GM12801 (cell line): Measurements from ENCODE around the gene LRRC4.

ENCODE experiments used
- TF ChIP-seq, protein P1 (sequence below): IDR thresholded peaks from one replicate; pipeline ENCODE4 v1.5.1; 2011; ENCODE audit warnings: control low read depth; ENCODE audit not compliant: insufficient read length; ENCODE audit errors: extremely low read depth

Gene LRRC4

GRCh38 chr7:128010391-128011127 lies 20.7 kb downstream of the LRRC4 start:
- TF ChIP-seq, protein P1, sequence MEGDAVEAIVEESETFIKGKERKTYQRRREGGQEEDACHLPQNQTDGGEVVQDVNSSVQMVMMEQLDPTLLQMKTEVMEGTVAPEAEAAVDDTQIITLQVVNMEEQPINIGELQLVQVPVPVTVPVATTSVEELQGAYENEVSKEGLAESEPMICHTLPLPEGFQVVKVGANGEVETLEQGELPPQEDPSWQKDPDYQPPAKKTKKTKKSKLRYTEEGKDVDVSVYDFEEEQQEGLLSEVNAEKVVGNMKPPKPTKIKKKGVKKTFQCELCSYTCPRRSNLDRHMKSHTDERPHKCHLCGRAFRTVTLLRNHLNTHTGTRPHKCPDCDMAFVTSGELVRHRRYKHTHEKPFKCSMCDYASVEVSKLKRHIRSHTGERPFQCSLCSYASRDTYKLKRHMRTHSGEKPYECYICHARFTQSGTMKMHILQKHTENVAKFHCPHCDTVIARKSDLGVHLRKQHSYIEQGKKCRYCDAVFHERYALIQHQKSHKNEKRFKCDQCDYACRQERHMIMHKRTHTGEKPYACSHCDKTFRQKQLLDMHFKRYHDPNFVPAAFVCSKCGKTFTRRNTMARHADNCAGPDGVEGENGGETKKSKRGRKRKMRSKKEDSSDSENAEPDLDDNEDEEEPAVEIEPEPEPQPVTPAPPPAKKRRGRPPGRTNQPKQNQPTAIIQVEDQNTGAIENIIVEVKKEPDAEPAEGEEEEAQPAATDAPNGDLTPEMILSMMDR = no peak

- TF ChIP-seq, protein P1 = no peak
Observed at GRCh38 chr7:128008744-128009143, 22.5 kb downstream of the LRRC4 start.

- TF ChIP-seq, protein P1 = no peak
Observed at GRCh38 chr7:128008141-128008540, 23.1 kb downstream of the LRRC4 start.

GRCh38 chr7:128007303-128007680 lies 23.9 kb downstream of the LRRC4 start:
- TF ChIP-seq, protein P1 = no peak

DNA sequence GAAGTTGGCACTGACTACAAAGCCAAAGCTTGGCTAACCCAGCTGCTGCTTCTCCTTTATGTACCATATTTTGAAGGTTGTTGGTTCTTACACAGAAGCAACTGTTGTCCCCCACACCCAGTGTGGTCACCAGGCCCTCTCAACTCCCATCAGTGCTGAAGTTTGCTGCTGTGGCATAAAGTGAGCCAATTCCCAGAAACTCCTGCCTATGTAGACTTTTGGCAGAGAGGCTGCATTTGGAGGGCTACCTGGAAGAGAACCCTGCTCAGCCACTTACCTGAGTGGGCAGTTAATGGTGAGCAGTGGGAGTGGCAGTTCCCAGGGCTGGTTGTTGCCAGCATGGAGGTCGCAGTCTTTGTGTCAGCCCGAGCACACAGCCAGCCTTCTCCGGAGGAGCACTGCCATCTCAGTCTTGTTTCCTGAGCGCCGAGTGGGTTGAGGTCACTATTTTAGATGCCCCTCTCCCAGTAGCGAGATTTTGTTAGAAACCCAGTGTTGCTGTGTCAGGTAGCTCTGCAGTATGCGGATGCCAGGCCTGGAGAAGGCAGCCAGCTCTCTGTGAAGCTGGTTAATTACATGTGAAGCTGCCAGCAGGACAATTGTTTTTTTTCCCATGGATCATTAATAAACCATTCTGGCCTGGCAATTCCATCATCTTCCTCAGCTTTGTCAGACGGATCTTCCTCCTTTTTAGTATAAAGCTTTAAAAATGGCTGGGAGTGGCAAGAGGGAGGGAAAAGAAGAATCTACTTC lies 24.5 kb downstream of the LRRC4 start:
- TF ChIP-seq, protein P1 = no peak

GRCh38 chr7:128005759-128006159 lies 25.5 kb downstream of the LRRC4 start:
- TF ChIP-seq, protein P1 = no peak

GRCh38 chr7:128005117-128005516 lies 26.1 kb downstream of the LRRC4 start:
- TF ChIP-seq, protein P1 = no peak
